Natural killer cell (primary cell): Measurements from ENCODE around the gene OS9. TPM values are rescaled to one million over a fixed set of nuclear protein-coding genes. Genes with fewer than 3 reads are reported as not detected.
A peak's percentile ranks its signal among the peaks of the same experiment; 100 is the strongest.

Experiments
- ATAC-seq, 3 donors: fragments of 150-1000 bp in 2 of 3; fragments of 200-7000 bp in 1 of 3; cut with Tn5 transposase; 1 replicate in 1 of 3; 2 replicates in 2 of 3; pipeline ENCODE4 v1.10.0; 2021; ENCODE audit warnings: mild to moderate bottlenecking in 2 of 3, moderate library complexity in 2 of 3
- DNase-seq, 2 donors: peaks; one replicate each; pipeline versions ENCODE4 v3.0.0 to v3.0.0-alpha.2; 2013 to 2021; ENCODE audit warnings: mixed read lengths in 1 of 2
- H3K27ac ChIP-seq: one replicate; pipeline ENCODE4 v1.5.1; 2013; ENCODE audit warnings: mild to moderate bottlenecking, low read length
- H3K27me3 ChIP-seq: one replicate; pipeline ENCODE4 v1.6.1; 2013; ENCODE audit warnings: low read length; ENCODE audit not compliant: control insufficient read depth, insufficient read depth
- H3K36me3 ChIP-seq: one replicate; pipeline ENCODE4 v1.6.1; 2013; ENCODE audit warnings: low read length; ENCODE audit not compliant: control insufficient read depth, insufficient read depth
- H3K4me1 ChIP-seq: one replicate; pipeline ENCODE4 v1.6.1; 2013; ENCODE audit warnings: low read length; ENCODE audit not compliant: control insufficient read depth, insufficient read depth
- H3K4me3 ChIP-seq: one replicate; pipeline ENCODE4 v1.5.1; 2013; ENCODE audit warnings: low read length
- H3K9me3 ChIP-seq: one replicate; pipeline ENCODE4 v1.6.1; 2013; ENCODE audit warnings: low read length; ENCODE audit not compliant: control insufficient read depth, insufficient read depth
- H3K27ac Mint-ChIP-seq, 2 donors: one replicate each; pipeline ENCODE4 v1.8.0; 2022; ENCODE audit warnings: mild to moderate bottlenecking in 2 of 2, mixed read lengths in 2 of 2, moderate library complexity in 1 of 2
- H3K27me3 Mint-ChIP-seq, 2 donors: one replicate each; pipeline ENCODE4 v1.8.0; 2022; ENCODE audit warnings: low read depth in 2 of 2, mixed read lengths in 2 of 2
- H3K36me3 Mint-ChIP-seq: one replicate; pipeline ENCODE4 v1.8.0; 2022; ENCODE audit warnings: mixed read lengths
- H3K4me1 Mint-ChIP-seq, 2 donors: one replicate each; pipeline ENCODE4 v1.8.0; 2022; ENCODE audit warnings: mixed read lengths in 2 of 2
- H3K4me3 Mint-ChIP-seq: one replicate; pipeline ENCODE4 v1.8.0; 2022; ENCODE audit warnings: mild to moderate bottlenecking, moderate library complexity, mixed read lengths
- H3K9me3 Mint-ChIP-seq, 2 donors: one replicate each; pipeline ENCODE4 v1.8.0; 2022; ENCODE audit warnings: mixed read lengths in 2 of 2
- CTCF ChIP-seq: fragments of 200-600 bp; IDR thresholded peaks from one replicate; pipeline ENCODE4 v1.8.0; 2022; ENCODE audit warnings: antibody characterized with exemption
- WGBS: methylation state at CpG from one replicate; pipeline ENCODE4 v1.1.7; 2013; ENCODE audit warnings: missing lambda C conversion rate; ENCODE audit not compliant: insufficient coverage; 5-methylcytosine and 5-hydroxymethylcytosine counted together
- intact Hi-C: fragments of 100-400 bp; cut with micrococcal nuclease; formaldehyde crosslinking; loops from one replicate; pipeline ENCODE4 v1.14.2; 2022
- total RNA-seq, 4 donors: library from RNA; stranded (reverse); fragments of 120-200 nt in 1 of 4; gene quantifications; one replicate each; pipeline versions ENCODE4 v1.2.3 to v1.2.4, GENCODE V29; 2013 to 2022

Gene OS9
- total RNA-seq, 3 donors from 2014 or later (not counting 1 experiment from before 2014, with no cell fraction given) = 185 to 221 (median 198) TPM

DNA sequence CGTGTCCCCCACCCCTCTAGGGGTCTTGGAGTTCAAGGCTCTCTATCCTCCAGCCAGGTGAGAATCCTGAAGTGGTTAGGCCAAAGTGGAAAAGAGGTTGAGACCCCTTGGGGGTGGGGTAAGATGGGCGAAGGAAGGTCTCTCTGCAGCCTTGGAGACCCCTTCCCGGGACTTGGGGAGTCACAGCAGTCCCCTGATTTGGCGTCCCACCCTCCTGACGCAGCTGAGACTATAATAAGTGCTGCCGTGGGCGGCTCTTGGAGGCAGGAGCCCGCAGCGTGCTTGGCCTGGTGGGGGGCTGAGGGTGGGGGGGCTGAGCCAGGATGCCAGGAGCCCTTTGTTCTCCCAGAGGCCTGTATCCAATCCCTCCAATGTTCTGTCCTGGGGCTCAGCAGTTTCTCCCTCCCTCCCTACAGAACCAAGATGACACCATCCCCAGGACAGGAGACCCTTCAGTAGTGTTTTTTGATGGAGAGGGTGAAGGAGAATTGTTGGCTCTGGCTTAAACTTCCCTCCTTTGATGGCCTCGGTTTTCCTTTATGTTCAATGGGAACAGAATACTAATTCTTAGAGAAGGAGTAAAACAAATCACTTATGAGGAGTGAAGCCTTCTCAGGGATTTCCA lies 46.1 kb downstream of the OS9 start:
- Histone ChIP-seq H3K9me3 (no peaks in the 10 kb centered on the region), H3K27me3 (no peaks in the 10 kb centered on the region), H3K4me1 (peaks cover 46% of the 10 kb centered on the region), H3K36me3 (peaks cover 27% of the 10 kb centered on the region), H3K4me3 (peak overlapping the region; percentile 62), H3K27ac (peak overlapping the region; percentile 89)
- ATAC-seq (no peak), DNase-seq (no peak)
- Mint-ChIP-seq H3K9me3 (no peaks in the 10 kb centered on the region), H3K27me3 (no peaks in the 10 kb centered on the region), H3K27ac (peak overlapping the region; percentile 93 to 96), H3K4me3 (peak overlapping the region; percentile 79), H3K4me1 (peaks cover 52 to 58% of the 10 kb centered on the region in 2 donors), H3K36me3 (no peaks in the 10 kb centered on the region)
- TF ChIP-seq CTCF = no peak
- intact Hi-C loops = loop anchor here (5.0 kb wide), 2 partner anchors 148 to 263 kb away; partner anchors contain the start of genes ARHGAP9 and PIP4K2C
- 83% methylated on average over 9 of the region's 10 CpGs for WGBS

DNA sequence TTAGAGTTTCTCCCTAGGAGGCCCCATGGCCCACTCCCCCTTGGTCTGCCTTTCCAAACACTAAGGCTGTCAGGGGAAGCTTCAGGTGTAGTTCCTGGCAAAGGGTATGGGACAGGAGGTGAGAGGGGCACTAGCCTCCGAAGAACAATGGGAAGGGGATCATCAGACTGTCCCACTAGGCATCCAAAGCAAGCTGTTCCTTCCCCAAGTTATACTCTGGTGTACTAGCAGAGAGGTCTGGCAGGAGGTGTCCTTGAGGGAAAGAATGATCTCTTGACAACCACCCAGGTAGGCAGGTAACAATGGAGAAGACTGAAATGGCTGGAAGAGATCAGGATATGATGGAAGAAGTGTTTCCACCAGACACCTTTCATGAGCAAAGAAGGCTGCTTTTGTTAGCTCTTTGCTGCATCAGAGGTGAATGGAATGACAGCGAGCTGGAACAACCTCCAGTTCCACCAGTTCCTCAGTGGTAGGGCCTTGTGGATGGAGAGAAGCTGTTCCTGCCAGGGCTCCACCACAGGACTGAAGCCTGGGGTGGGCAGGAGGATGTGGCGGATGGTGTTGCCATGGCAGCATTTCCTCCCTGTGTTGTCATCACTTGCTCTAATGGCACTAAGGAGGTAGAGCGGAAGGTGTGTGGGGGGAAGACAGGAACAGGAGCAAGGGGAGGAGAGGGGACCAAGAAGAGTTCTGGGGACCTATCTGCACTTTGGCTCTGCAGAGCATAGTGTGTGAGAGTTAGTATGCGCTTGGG lies 46.9 kb downstream of the OS9 start:
- peak overlapping the region; percentile 89 for H3K27ac ChIP-seq
- 21% methylated on average over 5 of the region's 5 CpGs for WGBS
- H3K36me3 Mint-ChIP-seq = no peaks in the 10 kb centered on the region

DNA sequence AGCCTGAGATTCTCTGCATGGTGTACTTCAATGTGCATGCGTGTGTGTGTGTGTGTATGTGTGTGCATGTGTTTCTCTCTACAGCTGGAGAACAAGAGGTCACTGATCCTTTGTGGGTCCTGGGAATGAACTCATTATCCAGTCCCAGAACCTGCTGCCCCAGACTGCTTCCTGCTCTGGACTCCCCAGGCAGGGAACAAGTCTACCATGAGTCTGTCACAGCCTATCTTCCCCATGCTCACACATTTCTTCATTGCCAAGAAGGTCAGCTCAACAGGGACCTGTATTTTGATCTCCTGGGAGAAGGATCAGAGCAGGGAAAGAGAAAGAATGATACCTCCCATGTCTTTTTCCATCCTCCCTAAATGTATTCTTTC lies 47.5 kb downstream of the OS9 start:
- no peak for TF ChIP-seq CTCF
- Mint-ChIP-seq H3K9me3 (no peaks in the 10 kb centered on the region), H3K27me3 (no peaks in the 10 kb centered on the region), H3K36me3 (no peaks in the 10 kb centered on the region), H3K4me3 (peak overlapping the region; percentile 96), H3K27ac (peak overlapping the region; percentile 93 to 96), H3K4me1 (peaks cover 60 to 63% of the 10 kb centered on the region in 2 donors)
- no peaks in the 10 kb centered on the region for H3K9me3 ChIP-seq
- H3K27ac ChIP-seq = peak overlapping the region; percentile 89
- H3K4me1 ChIP-seq = peaks cover 56% of the 10 kb centered on the region
- intact Hi-C loops = loop anchor here (5.0 kb wide), 2 partner anchors 149 to 264 kb away; partner anchors contain the start of genes ARHGAP9 and PIP4K2C
- no peak for ATAC-seq
- 5% methylated on average over 1 of the region's 1 CpG for WGBS
- H3K36me3 ChIP-seq = peaks cover 21% of the 10 kb centered on the region
- no peaks in the 10 kb centered on the region for H3K27me3 ChIP-seq
- H3K4me3 ChIP-seq = peak overlapping the region; percentile 62
- no peak for DNase-seq

More for the DNA sequence above, 46.9 kb downstream of the OS9 start:
- no peaks in the 10 kb centered on the region for H3K9me3 Mint-ChIP-seq
- H3K4me3 ChIP-seq = peak overlapping the region; percentile 62
- intact Hi-C loops = loop anchor here (5.0 kb wide), 2 partner anchors 149 to 264 kb away; partner anchors contain the start of genes ARHGAP9 and PIP4K2C
- peaks cover 54% of the 10 kb centered on the region for H3K4me1 ChIP-seq
- peaks cover 57 to 60% of the 10 kb centered on the region in 2 donors for H3K4me1 Mint-ChIP-seq
- no peaks in the 10 kb centered on the region for H3K27me3 ChIP-seq
- peak; percentile 70 to 93 for DNase-seq
- H3K36me3 ChIP-seq = peaks cover 23% of the 10 kb centered on the region
- no peak for TF ChIP-seq CTCF
- peak; percentile 42 to 69 (median 59) for ATAC-seq
- no peaks in the 10 kb centered on the region for H3K27me3 Mint-ChIP-seq
- H3K27ac Mint-ChIP-seq = peak overlapping the region; percentile 93 to 96
- H3K4me3 Mint-ChIP-seq = peak overlapping the region; percentile 96
- no peaks in the 10 kb centered on the region for H3K9me3 ChIP-seq
